ENCODE data around the gene SOBP. TPM values are rescaled to one million over a fixed set of nuclear protein-coding genes. Genes with fewer than 3 reads are reported as not detected.

Gene SOBP
- polyA plus RNA-seq, 3 donors from 2014 or later: not detected

DNA sequence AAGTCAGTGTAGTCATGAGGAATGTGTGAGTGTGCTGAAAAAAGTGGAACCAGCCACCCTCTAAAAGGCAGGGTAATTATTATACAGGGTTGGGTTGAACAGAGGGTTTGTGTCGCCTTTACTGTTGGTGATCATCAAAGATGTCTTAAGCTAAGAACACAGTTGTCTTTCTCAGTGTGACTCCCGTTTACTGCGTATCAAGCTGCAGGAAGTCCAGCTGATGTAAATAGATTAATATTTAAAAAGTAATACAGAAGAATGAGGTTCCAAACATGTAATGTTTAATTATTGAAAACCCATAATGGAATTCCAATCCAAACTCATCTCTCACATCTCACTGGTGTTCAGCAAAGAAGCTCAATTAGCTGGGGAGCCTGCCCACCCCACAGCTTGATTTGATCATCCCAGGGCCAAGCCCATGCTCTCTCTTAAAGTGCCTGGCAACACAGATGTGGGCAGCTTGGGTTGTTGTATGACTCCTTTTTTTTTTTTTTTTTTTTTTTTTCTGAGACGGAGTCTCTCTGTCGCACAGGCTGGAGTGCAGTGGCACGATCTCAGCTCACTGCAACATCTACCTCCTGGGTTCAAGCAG lies 127.5 kb downstream of the SOBP start:
- peaks cover 28% of the 10 kb centered on the region in 2 donors for H3K4me1 Mint-ChIP-seq
- no peak overlapping the region for H3K4me3 Mint-ChIP-seq
- H3K27ac Mint-ChIP-seq: no peak overlapping the region
- no peaks in the 10 kb centered on the region for H3K9me3 Mint-ChIP-seq
- no peak for DNase-seq
- no peaks in the 10 kb centered on the region for H3K36me3 Mint-ChIP-seq
- peaks cover 0 to 2% (median 0%) of the 10 kb centered on the region in 3 donors for H3K27me3 Mint-ChIP-seq (ENCODE audit: low read depth in 3 of 3)

DNA sequence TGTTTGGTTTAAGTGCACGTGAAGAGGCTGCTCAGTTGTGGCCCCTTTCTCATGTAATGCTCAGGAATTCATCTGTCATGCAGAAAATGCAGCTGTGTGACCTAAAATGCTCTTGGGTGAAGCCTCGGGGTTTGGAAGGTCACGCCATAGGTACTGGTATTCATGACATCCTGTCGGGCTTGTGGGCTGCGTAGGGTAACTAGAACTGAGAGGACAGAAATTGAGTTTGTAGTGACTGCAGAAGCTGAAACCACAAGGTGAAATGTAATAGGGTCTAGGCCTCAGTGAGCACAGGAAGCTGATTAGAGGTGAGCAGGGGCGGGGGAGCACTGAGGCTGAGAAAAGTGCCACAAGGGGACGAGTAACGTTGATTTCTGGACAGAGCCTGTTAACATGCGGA lies 128.8 kb downstream of the SOBP start:
- Mint-ChIP-seq H3K4me1 (peaks cover 28% of the 10 kb centered on the region in 2 donors), H3K27me3 (ENCODE audit: low read depth in 3 of 3) (peaks cover 0 to 4% (median 2%) of the 10 kb centered on the region in 3 donors), H3K27ac (peak overlapping the region; percentile 40 to 88 (median 51)), H3K4me3 (peak overlapping the region in 4 of 5 donors; percentile 3 to 65 (median 19)), H3K9me3 (no peaks in the 10 kb centered on the region), H3K36me3 (no peaks in the 10 kb centered on the region)
- DNase-seq: peak; percentile 32 to 61 (median 56)

DNA sequence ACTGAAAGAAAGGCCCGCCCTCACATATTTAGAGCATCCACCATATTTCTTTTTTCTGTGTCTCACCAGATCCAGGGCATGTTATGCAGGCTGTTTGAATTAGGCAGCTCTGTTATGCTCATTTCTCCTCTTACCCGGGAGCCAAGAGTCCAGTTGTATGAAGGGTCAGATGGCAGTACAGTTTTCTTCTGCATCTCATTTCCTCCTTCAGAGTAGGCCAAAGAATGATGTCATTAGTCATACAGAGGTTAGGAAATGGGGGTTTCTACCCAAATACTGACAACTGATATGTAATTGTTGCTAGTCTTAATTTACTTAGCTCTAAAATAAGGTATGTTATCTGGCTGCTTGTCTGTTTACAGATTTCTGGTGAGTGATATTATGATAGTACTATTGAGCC lies 130.8 kb downstream of the SOBP start:
- no peaks in the 10 kb centered on the region for H3K9me3 Mint-ChIP-seq
- peak overlapping the region in 2 of 6 donors; percentile 13 to 31 for H3K27ac Mint-ChIP-seq
- H3K36me3 Mint-ChIP-seq: no peaks in the 10 kb centered on the region
- peaks cover 35 to 38% of the 10 kb centered on the region in 2 donors for H3K4me1 Mint-ChIP-seq
- DNase-seq: no peak
- peaks cover 0 to 4% (median 2%) of the 10 kb centered on the region in 3 donors for H3K27me3 Mint-ChIP-seq (ENCODE audit: low read depth in 3 of 3)
- H3K4me3 Mint-ChIP-seq: no peak overlapping the region

DNA sequence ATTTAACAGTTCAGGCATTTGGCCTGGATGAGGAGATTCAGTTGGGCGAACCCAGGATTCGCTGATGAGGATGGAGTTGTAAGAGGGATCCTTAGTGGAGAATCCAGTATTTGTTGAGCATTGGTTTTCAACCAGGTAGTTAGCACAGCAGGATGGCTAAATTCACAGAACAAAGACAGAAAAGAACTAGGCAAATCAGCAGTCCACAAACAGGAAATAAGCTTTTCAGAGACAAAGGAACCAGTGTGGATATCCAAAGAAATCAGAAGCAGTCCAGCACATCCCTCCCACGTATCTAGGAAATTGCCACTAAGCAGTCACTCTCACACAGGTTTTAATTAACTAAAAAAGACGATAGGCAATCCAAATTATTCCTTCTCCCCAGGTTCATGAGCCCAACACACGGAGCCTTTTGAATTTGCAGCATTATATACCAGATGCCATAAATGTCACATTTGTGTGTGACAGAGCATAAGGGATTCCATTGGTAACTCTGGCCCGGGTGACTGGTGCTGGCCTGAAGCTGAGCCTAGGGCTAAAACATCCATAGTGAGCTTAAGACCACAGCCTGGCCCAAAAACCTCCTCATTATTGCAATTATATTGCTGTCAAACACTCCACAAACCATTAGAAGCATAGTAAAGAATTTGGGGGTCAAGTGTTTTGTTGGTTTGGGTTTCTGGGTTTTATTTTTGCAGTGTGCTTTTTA lies 131.5 kb downstream of the SOBP start:
- Mint-ChIP-seq H3K36me3 (no peaks in the 10 kb centered on the region), H3K27ac (no peak overlapping the region), H3K9me3 (no peaks in the 10 kb centered on the region), H3K27me3 (ENCODE audit: low read depth in 3 of 3) (peaks cover 0 to 4% (median 2%) of the 10 kb centered on the region in 3 donors), H3K4me3 (no peak overlapping the region), H3K4me1 (peaks cover 38 to 43% of the 10 kb centered on the region in 2 donors)
- DNase-seq: no peak

DNA sequence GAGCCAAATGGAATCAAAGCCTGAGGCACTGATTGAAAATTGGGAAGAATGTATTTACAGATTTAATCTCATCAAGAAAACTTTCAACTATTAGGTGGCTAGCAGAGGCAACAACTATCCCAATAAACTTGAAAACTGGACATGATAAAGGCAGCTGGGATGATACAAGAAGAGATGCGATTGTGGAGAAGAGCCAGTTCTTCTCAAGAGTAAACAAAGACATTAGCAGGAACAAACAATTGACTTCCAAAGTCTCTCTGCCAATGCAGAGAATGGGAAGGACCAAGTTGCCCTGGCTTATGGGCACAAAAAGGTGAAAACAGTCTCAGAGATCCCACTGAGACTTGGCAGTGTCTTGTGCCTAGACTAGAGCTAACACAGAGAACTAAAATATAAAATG lies 132.4 kb downstream of the SOBP start:
- Mint-ChIP-seq H3K4me1 (peaks cover 38 to 43% of the 10 kb centered on the region in 2 donors), H3K36me3 (no peaks in the 10 kb centered on the region), H3K27ac (no peak overlapping the region)

DNA sequence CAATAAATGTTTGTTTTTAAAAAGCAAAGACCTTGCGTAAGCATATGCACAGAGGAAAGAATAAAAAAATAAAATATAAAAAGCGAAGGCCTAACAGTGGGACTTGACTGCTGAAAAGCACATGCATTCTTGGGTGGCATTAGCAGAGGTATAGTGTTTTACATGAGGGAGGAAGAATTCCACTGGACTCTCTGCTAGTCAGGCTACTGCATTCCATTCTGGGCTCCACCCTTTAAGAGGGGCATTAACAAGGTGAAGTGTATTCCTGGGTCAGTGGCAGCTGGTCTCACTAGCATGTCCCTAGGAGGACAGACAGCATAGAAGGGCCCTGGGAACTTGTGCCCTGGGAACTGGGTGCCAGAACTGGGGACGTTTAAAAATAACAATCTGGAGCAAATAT lies 134.1 kb downstream of the SOBP start:
- H3K9me3 Mint-ChIP-seq: no peaks in the 10 kb centered on the region
- H3K4me1 Mint-ChIP-seq: peaks cover 26 to 32% of the 10 kb centered on the region in 2 donors
- no peaks in the 10 kb centered on the region for H3K36me3 Mint-ChIP-seq
- H3K27me3 Mint-ChIP-seq (ENCODE audit: low read depth in 3 of 3): peaks cover 0 to 9% (median 4%) of the 10 kb centered on the region in 3 donors
- DNase-seq: no peak
- no peak overlapping the region for H3K27ac Mint-ChIP-seq
- no peak overlapping the region for H3K4me3 Mint-ChIP-seq

More for the DNA sequence above, 132.4 kb downstream of the SOBP start:
- no peak overlapping the region for H3K4me3 Mint-ChIP-seq
- H3K27me3 Mint-ChIP-seq (ENCODE audit: low read depth in 3 of 3): peaks cover 0 to 4% (median 2%) of the 10 kb centered on the region in 3 donors
- no peak for DNase-seq
- no peaks in the 10 kb centered on the region for H3K9me3 Mint-ChIP-seq

DNA sequence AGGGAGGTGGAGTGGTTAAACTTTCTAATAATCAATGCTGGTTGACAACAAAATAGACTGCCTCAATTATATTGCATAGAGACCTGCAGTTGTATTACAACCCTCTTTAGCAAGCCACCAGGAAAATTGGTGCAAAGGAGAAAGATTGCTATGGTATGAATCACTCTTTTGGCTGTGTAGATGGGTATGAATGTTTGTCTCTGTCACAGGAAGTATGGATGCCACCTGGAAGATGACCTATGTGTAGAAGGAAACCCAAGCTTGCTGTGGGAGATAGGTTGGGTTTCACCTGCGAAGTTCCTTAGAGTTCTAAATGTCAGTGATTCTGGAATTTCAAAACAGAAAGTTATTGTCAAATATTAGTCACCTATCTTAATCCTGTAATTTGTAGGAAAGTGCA lies 134.6 kb downstream of the SOBP start:
- Mint-ChIP-seq H3K4me3 (no peak overlapping the region), H3K36me3 (no peaks in the 10 kb centered on the region), H3K27me3 (ENCODE audit: low read depth in 3 of 3) (peaks cover 0 to 9% (median 2%) of the 10 kb centered on the region in 3 donors), H3K9me3 (no peaks in the 10 kb centered on the region), H3K4me1 (peaks cover 22 to 28% of the 10 kb centered on the region in 2 donors), H3K27ac (no peak overlapping the region)
- DNase-seq: no peak

DNA sequence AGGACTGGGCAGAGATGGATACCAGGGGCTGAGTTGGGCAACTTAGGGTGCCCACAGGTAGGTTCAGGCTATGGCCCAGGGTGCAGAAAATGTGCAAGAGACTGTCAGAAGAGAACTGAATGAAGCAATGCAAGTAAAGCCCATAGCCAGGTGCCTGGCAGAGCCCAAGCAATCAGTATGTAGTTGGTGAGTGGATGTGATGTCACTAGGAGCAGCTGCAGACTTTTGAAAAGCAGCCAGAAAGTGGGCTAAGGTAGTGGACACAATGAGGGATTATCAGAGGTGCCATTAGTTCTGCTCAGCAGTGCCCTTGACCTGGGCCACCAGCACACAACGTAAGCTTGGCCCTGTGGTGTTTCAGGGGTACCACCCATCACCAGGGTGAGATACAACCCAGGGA lies 135.3 kb downstream of the SOBP start:
- H3K4me1 Mint-ChIP-seq: peaks cover 19 to 25% of the 10 kb centered on the region in 2 donors
- DNase-seq: no peak
- H3K9me3 Mint-ChIP-seq: no peaks in the 10 kb centered on the region
- no peak overlapping the region for H3K27ac Mint-ChIP-seq
- H3K4me3 Mint-ChIP-seq: no peak overlapping the region
- peaks cover 0 to 9% (median 2%) of the 10 kb centered on the region in 3 donors for H3K27me3 Mint-ChIP-seq (ENCODE audit: low read depth in 3 of 3)
- no peaks in the 10 kb centered on the region for H3K36me3 Mint-ChIP-seq

DNA sequence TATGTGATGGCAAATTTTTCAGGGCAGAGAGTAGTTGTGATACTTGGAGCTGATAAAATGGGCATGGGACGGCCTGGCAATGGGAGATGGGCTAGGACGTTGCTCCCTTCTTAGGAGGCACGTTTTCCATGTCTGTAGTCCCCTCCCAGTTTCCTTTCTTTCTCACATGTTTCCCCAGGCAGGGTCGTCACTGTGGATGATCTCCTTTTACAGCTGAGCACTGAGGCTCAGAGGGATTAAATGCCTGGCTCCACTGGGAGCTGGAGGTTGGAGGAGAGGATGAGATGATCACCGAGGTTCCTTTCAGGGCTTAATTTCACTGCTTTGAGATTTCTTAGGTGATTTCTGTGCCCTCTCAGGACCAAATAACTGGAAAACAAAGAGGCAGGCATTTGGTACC lies 136.7 kb downstream of the SOBP start:
- no peak overlapping the region for H3K4me3 Mint-ChIP-seq
- no peaks in the 10 kb centered on the region for H3K9me3 Mint-ChIP-seq
- no peak for DNase-seq
- H3K4me1 Mint-ChIP-seq: peaks cover 11 to 16% of the 10 kb centered on the region in 2 donors
- H3K27ac Mint-ChIP-seq: no peak overlapping the region
- H3K36me3 Mint-ChIP-seq: no peaks in the 10 kb centered on the region
- peaks cover 0 to 9% (median 4%) of the 10 kb centered on the region in 3 donors for H3K27me3 Mint-ChIP-seq (ENCODE audit: low read depth in 3 of 3)

DNA sequence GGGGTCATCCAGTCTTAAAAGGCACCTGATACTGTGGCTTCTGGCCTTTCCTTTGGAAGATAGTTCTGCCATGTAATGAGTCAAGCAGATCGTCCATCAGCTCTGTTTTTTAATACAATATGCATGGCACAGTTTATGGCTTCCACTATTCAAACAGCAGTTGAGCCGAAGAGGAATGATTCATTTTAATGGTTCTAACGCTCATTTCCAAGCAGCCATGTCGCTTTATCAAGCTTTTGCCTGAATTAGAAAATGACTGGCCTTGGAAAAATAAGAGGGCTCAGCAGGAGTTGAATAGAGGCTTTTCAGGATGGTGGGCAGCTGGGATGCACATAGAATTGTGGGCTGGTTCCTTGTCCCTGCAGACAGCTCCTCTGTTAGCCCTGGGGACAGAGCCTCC lies 138.1 kb downstream of the SOBP start:
- H3K4me1 Mint-ChIP-seq: peaks cover 11 to 17% of the 10 kb centered on the region in 2 donors
- H3K4me3 Mint-ChIP-seq: no peak overlapping the region
- H3K27me3 Mint-ChIP-seq (ENCODE audit: low read depth in 3 of 3): peaks cover 0 to 10% (median 9%) of the 10 kb centered on the region in 3 donors
- H3K9me3 Mint-ChIP-seq: no peaks in the 10 kb centered on the region
- DNase-seq: no peak
- H3K36me3 Mint-ChIP-seq: peaks cover 0 to 3% (median 0%) of the 10 kb centered on the region in 3 donors
- no peak overlapping the region for H3K27ac Mint-ChIP-seq

DNA sequence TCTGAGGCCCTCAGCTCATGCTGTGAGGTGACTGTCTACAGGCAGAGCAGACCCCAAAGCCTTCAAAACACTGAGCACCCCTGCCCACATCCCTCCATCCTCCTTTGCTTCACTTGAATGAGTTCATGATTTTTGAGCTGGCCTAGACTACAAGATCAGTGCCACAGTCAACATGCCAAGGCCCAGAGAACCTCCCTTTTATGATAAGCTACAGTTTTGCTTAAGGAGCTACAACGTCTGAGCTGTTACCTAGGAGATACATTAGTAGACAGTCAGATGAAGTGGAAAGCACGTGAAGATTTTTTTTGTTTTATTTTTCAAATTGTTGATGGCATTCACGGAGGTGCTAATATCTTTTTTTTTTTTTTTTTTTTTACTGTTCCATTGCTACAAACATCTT lies 139.0 kb downstream of the SOBP start:
- Mint-ChIP-seq H3K27ac (no peak overlapping the region), H3K36me3 (peaks cover 0 to 6% (median 0%) of the 10 kb centered on the region in 3 donors), H3K4me3 (no peak overlapping the region), H3K9me3 (no peaks in the 10 kb centered on the region), H3K27me3 (ENCODE audit: low read depth in 3 of 3) (peaks cover 1 to 16% (median 11%) of the 10 kb centered on the region in 3 donors), H3K4me1 (peaks cover 16 to 26% of the 10 kb centered on the region in 2 donors)
- DNase-seq: no peak

DNA sequence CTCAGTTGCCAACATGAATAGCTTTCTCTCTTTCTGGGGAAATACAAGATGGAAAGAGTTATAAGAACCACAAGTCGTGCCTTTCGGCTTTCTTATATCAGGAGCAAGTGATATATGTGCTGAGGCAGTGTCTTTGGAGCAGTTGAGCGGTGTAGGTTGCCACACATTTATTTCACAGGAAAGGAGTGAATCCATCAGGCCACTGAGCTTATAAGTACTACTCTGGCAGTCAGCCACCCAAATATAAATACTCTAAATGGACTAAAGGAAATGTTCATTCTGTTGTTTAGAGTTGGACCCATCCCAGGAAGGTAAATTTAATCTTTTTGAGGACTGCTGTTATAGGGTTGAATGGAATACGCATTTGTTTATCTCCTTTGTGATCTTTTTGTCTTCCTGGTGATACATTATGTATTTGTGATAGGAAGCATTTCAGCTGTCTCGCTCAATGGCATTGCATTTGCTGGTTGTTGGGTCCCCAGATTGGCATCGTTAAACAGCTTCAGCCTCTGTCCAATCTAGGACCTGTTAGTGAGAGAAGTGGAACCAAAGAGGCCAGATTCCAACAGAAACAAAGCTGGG lies 139.7 kb downstream of the SOBP start:
- Mint-ChIP-seq H3K27me3 (ENCODE audit: low read depth in 3 of 3) (peaks cover 1 to 18% (median 11%) of the 10 kb centered on the region in 3 donors), H3K9me3 (no peaks in the 10 kb centered on the region), H3K27ac (no peak overlapping the region), H3K4me1 (peaks cover 16 to 27% of the 10 kb centered on the region in 2 donors), H3K36me3 (peaks cover 0 to 6% (median 0%) of the 10 kb centered on the region in 3 donors), H3K4me3 (no peak overlapping the region)
- no peak for DNase-seq

DNA sequence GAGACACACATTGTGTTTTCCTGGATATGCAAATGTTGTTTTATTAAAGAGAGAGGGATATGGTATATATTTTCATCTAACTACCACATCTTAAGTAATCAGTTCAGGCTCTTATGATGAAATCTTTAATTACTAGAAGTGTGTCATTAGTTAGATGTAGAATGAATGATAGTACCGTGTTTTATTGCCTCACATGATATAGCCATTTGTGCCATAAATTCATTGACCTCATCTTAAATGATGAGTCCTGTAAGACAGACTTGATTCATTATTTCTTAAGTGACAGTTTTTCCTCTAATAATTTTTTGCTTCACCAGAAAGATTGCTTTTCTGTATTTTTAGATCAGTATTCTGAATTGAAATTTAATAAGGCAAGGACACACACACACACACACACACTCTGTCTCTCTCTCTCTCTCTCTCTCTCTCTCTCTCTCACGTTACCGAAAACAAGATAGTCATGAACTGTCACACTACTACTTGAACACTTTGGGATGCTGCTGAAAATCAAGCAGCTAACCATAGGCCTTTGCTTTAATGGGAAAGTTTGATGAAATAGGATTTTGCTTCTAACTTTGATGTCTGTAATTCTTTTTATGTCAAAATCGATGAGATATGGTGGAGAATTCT lies 140.5 kb downstream of the SOBP start:
- no peaks in the 10 kb centered on the region for H3K9me3 Mint-ChIP-seq
- H3K4me1 Mint-ChIP-seq: peaks cover 11 to 20% of the 10 kb centered on the region in 2 donors
- DNase-seq: no peak
- peaks cover 1 to 20% (median 13%) of the 10 kb centered on the region in 3 donors for H3K27me3 Mint-ChIP-seq (ENCODE audit: low read depth in 3 of 3)
- peaks cover 0 to 6% (median 0%) of the 10 kb centered on the region in 3 donors for H3K36me3 Mint-ChIP-seq
- no peak overlapping the region for H3K4me3 Mint-ChIP-seq
- H3K27ac Mint-ChIP-seq: no peak overlapping the region

Data from immature natural killer cell (primary cell).